Smooth muscle cell (in vitro differentiated cells): ENCODE results near the gene SPATA13. TPM values are rescaled to one million over a fixed set of nuclear protein-coding genes. Genes with fewer than 3 reads are reported as not detected.

Experiments used
- DNase-seq: peaks from one replicate; lab custom pipeline; 2025; ENCODE audit not compliant: unreplicated experiment; lab: John Stamatoyannopoulos, UW
- H2AFZ ChIP-seq: fragments of 200-600 bp; sonication (generic); 2 replicates; pipeline ENCODE4 v1.6.0; 2016; ENCODE audit warnings: antibody characterized with exemption, low read depth, mild to moderate bottlenecking
- H3F3A ChIP-seq: fragments of 200-600 bp; sonication (generic); 2 replicates; pipeline ENCODE4 v1.6.0; 2017; ENCODE audit warnings: antibody characterized with exemption, low read depth
- H3K27ac ChIP-seq: fragments of 200-600 bp; sonication (generic); 2 replicates; pipeline ENCODE4 v1.5.1; 2016; ENCODE audit warnings: low read depth, mild to moderate bottlenecking
- H3K27me3 ChIP-seq: fragments of 200-600 bp; sonication (generic); 2 replicates; pipeline ENCODE4 v1.6.1; 2016; ENCODE audit warnings: low read depth, mild to moderate bottlenecking
- H3K36me3 ChIP-seq: fragments of 200-600 bp; sonication (generic); 2 replicates; pipeline ENCODE4 v1.5.1; 2016; ENCODE audit warnings: low read depth
- H3K4me1 ChIP-seq: fragments of 200-600 bp; sonication (generic); 2 replicates; pipeline ENCODE4 v1.5.1; 2016; ENCODE audit warnings: low read depth
- H3K4me2 ChIP-seq: fragments of 200-600 bp; sonication (generic); 2 replicates; pipeline ENCODE4 v1.6.0; 2016; ENCODE audit warnings: mild to moderate bottlenecking
- H3K4me3 ChIP-seq: fragments of 200-600 bp; sonication (generic); 2 replicates; pipeline ENCODE4 v1.5.1; 2016; ENCODE audit warnings: mild to moderate bottlenecking
- H3K79me2 ChIP-seq: fragments of 200-600 bp; sonication (generic); 2 replicates; pipeline ENCODE4 v1.6.0; 2016; ENCODE audit warnings: low read depth, mild to moderate bottlenecking
- H3K9ac ChIP-seq: fragments of 200-600 bp; sonication (generic); 2 replicates; pipeline ENCODE4 v1.6.0; 2016; ENCODE audit warnings: low read depth
- H3K9me3 ChIP-seq: fragments of 200-600 bp; sonication (generic); replicated peaks from 2 replicates; pipeline ENCODE4 v1.5.1; 2016; ENCODE audit warnings: low read depth
- H4K20me1 ChIP-seq: fragments of 200-600 bp; sonication (generic); 2 replicates; pipeline ENCODE4 v1.6.0; 2016; ENCODE audit warnings: low read depth
- CTCF ChIP-seq: fragments of 200-600 bp; sonication (generic); IDR thresholded peaks from 2 replicates; pipeline ENCODE4 v1.5.1; 2017; ENCODE audit warnings: borderline replicate concordance, mild to moderate bottlenecking, antibody characterized with exemption; ENCODE audit not compliant: insufficient read depth, poor library complexity, severe bottlenecking
- WGBS: methylation state at CpG from one replicate; pipeline ENCODE4 v1.1.7; 2016; ENCODE audit warnings: low lambda C conversion rate; 5-methylcytosine and 5-hydroxymethylcytosine counted together
- polyA plus RNA-seq: library from polyadenylated mRNA; unstranded; fragments of >200 nt; fragmentation: Nextera tagmentation; extraction: Ambion mirVana; gene quantifications from 2 replicates; pipeline ENCODE4 v1.2.1, GENCODE V29; 2016
- total RNA-seq: library from RNA; depleted of rRNA; stranded (reverse); fragments of >200 nt; gene quantifications from 2 replicates; pipeline ENCODE4 v1.2.3, GENCODE V29; 2014

The SPATA13 gene
- total and polyA plus RNA-seq, 2 experiments from 2014 or later = 7.1 to 16.6 TPM

DNA sequence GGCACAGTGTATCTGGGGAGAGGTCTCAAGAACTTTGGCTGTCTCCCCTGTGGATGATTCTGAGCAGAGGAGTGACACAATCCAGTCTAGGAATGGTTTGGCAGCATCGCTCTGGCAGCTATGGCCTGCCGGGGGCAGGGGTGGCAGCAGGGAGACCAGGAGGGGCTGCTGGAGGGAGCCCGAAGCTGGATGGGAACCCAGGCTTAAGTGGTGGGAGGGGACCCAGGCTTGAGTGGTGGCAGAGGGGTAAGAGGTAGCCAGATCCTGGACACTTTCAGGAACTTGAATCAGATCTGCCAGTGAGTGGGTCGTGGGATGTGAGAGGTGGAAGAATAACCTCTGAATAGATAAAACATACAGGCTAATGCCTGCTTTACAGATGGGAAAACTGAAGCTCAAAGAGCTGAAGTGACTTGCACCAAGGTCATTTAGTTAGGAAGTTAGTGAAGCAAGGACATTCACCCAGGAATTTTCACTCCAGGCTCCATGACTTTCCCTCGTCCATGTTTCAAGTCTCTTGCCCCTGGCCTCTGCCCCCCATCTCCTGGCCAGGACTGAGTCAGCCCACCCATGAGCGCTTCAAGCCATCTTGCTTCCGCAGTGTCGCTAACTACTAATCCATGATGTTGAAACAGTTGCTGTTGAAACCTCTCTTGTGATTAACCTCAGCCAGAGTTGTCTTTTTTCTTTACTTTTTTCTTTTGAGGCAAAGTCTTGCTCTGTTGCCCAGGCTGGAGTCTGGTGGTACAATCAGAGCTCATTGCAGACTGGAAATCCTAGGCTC is 119.0 kb downstream of the SPATA13 start:
- Histone ChIP-seq H4K20me1 (no peaks in the 10 kb centered on the region), H3K27me3 (no peaks in the 10 kb centered on the region), H3K9me3 (no peaks in the 10 kb centered on the region), H3K4me1 (peaks cover 11% of the 10 kb centered on the region), H3K79me2 (peaks cover 12% of the 10 kb centered on the region), H3K36me3 (no peaks in the 10 kb centered on the region), H3F3A (peaks cover 8% of the 10 kb centered on the region), H3K27ac (peak overlapping the region; percentile 84), H2AFZ (no peak overlapping the region), H3K4me3 (no peak overlapping the region), H3K9ac (peak overlapping the region; percentile 48), H3K4me2 (peak overlapping the region; percentile 37)
- WGBS = 58% methylated on average over 8 of the region's 8 CpGs
- no peak for TF ChIP-seq CTCF
- no peak for DNase-seq

- TF ChIP-seq CTCF = no peak
- Histone ChIP-seq H3K9me3 (no peaks in the 10 kb centered on the region), H3K4me3 (no peak overlapping the region), H3K27ac (peak overlapping the region; percentile 84), H3K4me1 (peaks cover 6% of the 10 kb centered on the region), H3K9ac (peak overlapping the region; percentile 48), H3K79me2 (peaks cover 12% of the 10 kb centered on the region), H3F3A (peaks cover 3% of the 10 kb centered on the region), H2AFZ (no peak overlapping the region), H3K27me3 (no peaks in the 10 kb centered on the region), H3K36me3 (no peaks in the 10 kb centered on the region), H4K20me1 (no peaks in the 10 kb centered on the region), H3K4me2 (peak overlapping the region; percentile 37)
- 52% methylated on average over 7 of the region's 7 CpGs for WGBS
- no peak for DNase-seq
These were observed 120.2 kb downstream of the SPATA13 start for GRCh38 chr13:24280720-24281119.

GRCh38 chr13:24281188-24282008 is 120.9 kb downstream of the SPATA13 start:
- H2AFZ ChIP-seq = no peak overlapping the region
- H3K9me3 ChIP-seq = no peaks in the 10 kb centered on the region
- no peaks in the 10 kb centered on the region for H3K27me3 ChIP-seq
- peak overlapping the region; percentile 84 for H3K27ac ChIP-seq
- no peaks in the 10 kb centered on the region for H4K20me1 ChIP-seq
- no peak overlapping the region for H3K4me3 ChIP-seq
- H3K4me2 ChIP-seq = peak overlapping the region; percentile 37
- H3K9ac ChIP-seq = no peak overlapping the region
- no peaks in the 10 kb centered on the region for H3K36me3 ChIP-seq
- peaks cover 6% of the 10 kb centered on the region for H3K4me1 ChIP-seq
- no peak for DNase-seq
- TF ChIP-seq CTCF = no peak
- peaks cover 3% of the 10 kb centered on the region for H3F3A ChIP-seq
- 90% methylated on average over 18 of the region's 18 CpGs for WGBS
- H3K79me2 ChIP-seq = peaks cover 6% of the 10 kb centered on the region
